HG02852 (cell line): ENCODE results near the gene SCT.

Experiments used
- ATAC-seq: cut with Tn5 transposase; IDR thresholded peaks from one replicate; pipeline ENCODE4 v1.9.1; 2021; ENCODE audit warnings: mild to moderate bottlenecking, moderate library complexity; ENCODE audit not compliant: unreplicated experiment

SCT gene

GRCh38 chr11:623349-623869 lies 3.6 kb downstream of the SCT start:
- ATAC-seq = no peak

- ATAC-seq = no peak
These were observed 5.1 kb downstream of the SCT start for GRCh38 chr11:621838-622237.

GRCh38 chr11:620935-621814 lies 5.8 kb downstream of the SCT start:
- no peak for ATAC-seq

- no peak for ATAC-seq
These were observed 6.8 kb downstream of the SCT start for GRCh38 chr11:620201-620600.

GRCh38 chr11:619628-620050 lies 7.3 kb downstream of the SCT start:
- ATAC-seq = no peak

GRCh38 chr11:618856-619627 lies 7.9 kb downstream of the SCT start:
- ATAC-seq = no peak

GRCh38 chr11:617912-618682 lies 8.9 kb downstream of the SCT start:
- ATAC-seq = no peak

GRCh38 chr11:617199-617911 lies 9.6 kb downstream of the SCT start:
- ATAC-seq = no peak

GRCh38 chr11:616320-617198 lies 10.4 kb downstream of the SCT start:
- ATAC-seq = no peak

GRCh38 chr11:615504-616319 lies 11.3 kb downstream of the SCT start, which contains the start of gene IRF7:
TSS of gene IRF7 (minus strand) at chr11:615950. CDS start at chr11:615364, 586 bp downstream.
- ATAC-seq = peak; percentile 72

GRCh38 chr11:614623-615503 lies 12.1 kb downstream of the SCT start:
- ATAC-seq = no peak

GRCh38 chr11:614021-614622 lies 12.9 kb downstream of the SCT start:
- no peak for ATAC-seq

- no peak for ATAC-seq
These were observed 13.5 kb downstream of the SCT start for GRCh38 chr11:613369-613968.

GRCh38 chr11:612961-613300 lies 14.1 kb downstream of the SCT start:
- ATAC-seq = no peak

- ATAC-seq = no peak
These were observed 14.6 kb downstream of the SCT start for GRCh38 chr11:612201-612960.
